C4-2B (cell line): ENCODE data around the gene MYCBP2.

Experiments
- H3K27ac ChIP-seq: fragments of 450-650 bp; 2 replicates; pipeline ENCODE4 v1.5.1; 2017
- CTCF ChIP-seq: fragments of 450-650 bp; conservative IDR thresholded peaks from 2 replicates; pipeline ENCODE4 v1.5.1; 2017; ENCODE audit warnings: mild to moderate bottlenecking
- ZFX ChIP-seq: fragments of 450-650 bp; IDR thresholded peaks from 2 replicates; pipeline ENCODE4 v1.6.1; 2017

Gene MYCBP2

GRCh38 chr13:77114271-77114670 lies 212.6 kb downstream of the MYCBP2 start:
- H3K27ac ChIP-seq, result no peak overlapping the region
- TF ChIP-seq ZFX (no peak), CTCF (no peak)

GRCh38 chr13:77113496-77113895 lies 213.4 kb downstream of the MYCBP2 start:
- TF ChIP-seq ZFX (no peak), CTCF (no peak)
- no peak overlapping the region for H3K27ac ChIP-seq

GRCh38 chr13:77105051-77105450 lies 221.8 kb downstream of the MYCBP2 start:
- TF ChIP-seq CTCF, result no peak
- TF ChIP-seq ZFX, result no peak
- H3K27ac ChIP-seq, result no peak overlapping the region

- TF ChIP-seq ZFX, result no peak
- TF ChIP-seq CTCF, result no peak
- no peak overlapping the region for H3K27ac ChIP-seq
These were observed 227.5 kb downstream of the MYCBP2 start for GRCh38 chr13:77099415-77099814.

- no peak for TF ChIP-seq ZFX
- no peak for TF ChIP-seq CTCF
- H3K27ac ChIP-seq, result no peak overlapping the region
These were observed 231.6 kb downstream of the MYCBP2 start for GRCh38 chr13:77095288-77095687.

- H3K27ac ChIP-seq, result no peak overlapping the region
- no peak for TF ChIP-seq CTCF
- no peak for TF ChIP-seq ZFX
These were observed 232.1 kb downstream of the MYCBP2 start for GRCh38 chr13:77094773-77095172.

GRCh38 chr13:77093735-77094134 lies 233.2 kb downstream of the MYCBP2 start:
- no peak overlapping the region for H3K27ac ChIP-seq
- TF ChIP-seq CTCF (no peak), ZFX (no peak)
